ENCODE measurements around the gene NECTIN1. TPM values are rescaled to one million over a fixed set of nuclear protein-coding genes. Genes with fewer than 3 reads are reported as not detected.

Gene NECTIN1
- total RNA-seq, 4 donors from 2014 or later, result 2.2 to 4.3 (median 2.5) TPM

GRCh38 chr11:119616586-119617339 is 112.2 kb downstream of the NECTIN1 start:
- no peak for DNase-seq (ENCODE audit: low spot score)

GRCh38 chr11:119615882-119616196 is 113.2 kb downstream of the NECTIN1 start:
- ATAC-seq (ENCODE audit: low FRiP score) (no peak), DNase-seq (ENCODE audit: low spot score) (no peak)
- no peak for TF ChIP-seq CTCF (IDR thresholded peaks at IDR 0.05)

More at GRCh38 chr11:119616586-119617339, 112.2 kb downstream of the NECTIN1 start:
- TF ChIP-seq CTCF (IDR thresholded peaks at IDR 0.05), result no peak
- no peak for ATAC-seq (ENCODE audit: low FRiP score)

- no peak for DNase-seq (ENCODE audit: low spot score)
These were observed 113.8 kb downstream of the NECTIN1 start for GRCh38 chr11:119615003-119615881.

GRCh38 chr11:119614222-119615002 is 114.6 kb downstream of the NECTIN1 start:
- ATAC-seq (ENCODE audit: low FRiP score), result no peak
- no peak for DNase-seq (ENCODE audit: low spot score)
- no peak for TF ChIP-seq CTCF (IDR thresholded peaks at IDR 0.05)

More at GRCh38 chr11:119615003-119615881, 113.8 kb downstream of the NECTIN1 start:
- no peak for ATAC-seq (ENCODE audit: low FRiP score)
- no peak for TF ChIP-seq CTCF (IDR thresholded peaks at IDR 0.05)

GRCh38 chr11:119612814-119613213 is 116.2 kb downstream of the NECTIN1 start:
- no peak for TF ChIP-seq CTCF (IDR thresholded peaks at IDR 0.05)
- no peak for DNase-seq (ENCODE audit: low spot score)
- no peak for ATAC-seq (ENCODE audit: low FRiP score)

- no peak for TF ChIP-seq CTCF (IDR thresholded peaks at IDR 0.05)
- no peak for DNase-seq (ENCODE audit: low spot score)
- no peak for ATAC-seq (ENCODE audit: low FRiP score)
These were observed 118.1 kb downstream of the NECTIN1 start for GRCh38 chr11:119610836-119611426.

All from omental fat pad (tissue), 4 donors.